ENCODE results near the gene PIPOX. TPM values are rescaled to one million over a fixed set of nuclear protein-coding genes. Genes with fewer than 3 reads are reported as not detected.

Gene PIPOX
- total RNA-seq, 4 donors from 2014 or later, result 0.80 to 2.5 (median 1.5) TPM

Other genes with a start within 250 kb of the PIPOX start
- gene FAM222B, start 200.4 kb upstream of the PIPOX start, total RNA-seq, result 10 to 100 TPM; 10.7 to 18.0 (median 12.0) TPM
- gene ERAL1, start 188.1 kb upstream of the PIPOX start, total RNA-seq, result 10 to 100 TPM; 39.4 to 45.2 (median 41.6) TPM
- gene FLOT2, start 145.4 kb upstream of the PIPOX start, total RNA-seq, result 100 to 1,000 TPM in 1 of 4 donors, 10 to 100 TPM in 3; 38.7 to 117 (median 45.6) TPM
- 10 to 100 TPM; 19.2 to 22.9 (median 19.5) TPM for gene DHRS13, start 140.1 kb upstream of the PIPOX start, total RNA-seq
- 10 to 100 TPM; 24.4 to 52.9 (median 42.7) TPM for gene PHF12, start 91.6 kb upstream of the PIPOX start, total RNA-seq
- not detected for gene SEZ6, start 37.1 kb upstream of the PIPOX start, total RNA-seq
- 100 to 1,000 TPM in 1 of 4 donors, 10 to 100 TPM in 3; 87.3 to 123 (median 94.0) TPM for gene MYO18A, start 137.3 kb downstream of the PIPOX start, total RNA-seq
- not detected for gene CRYBA1, start 203.7 kb downstream of the PIPOX start, total RNA-seq